Hematopoietic multipotent progenitor cell (in vitro differentiated cells): ENCODE measurements around the gene ETFB. TPM values are rescaled to one million over a fixed set of nuclear protein-coding genes. Genes with fewer than 3 reads are reported as not detected.
"Not testable (repeated sequence)": the region's sequence is repeated elsewhere in the genome, so short reads cannot be mapped to it uniquely, and the experiment has no call there.

Experiments
- DNase-seq, 3 donors: peaks; one replicate each; pipeline ENCODE4 v3.0.0-alpha.2; 2011 to 2015; ENCODE audit warnings: low read depth in 2 of 3, low spot score in 2 of 3
- total RNA-seq: library from RNA; depleted of rRNA; stranded (reverse); fragments of >200 nt; gene quantifications from one replicate; pipeline ENCODE4 v1.2.3, GENCODE V29; 2012

ETFB gene
- 162 TPM for total RNA-seq

- DNase-seq, result no peak
Measured at GRCh38 chr19:51365965-51366388, at the start of gene ETFB. ETFB (minus strand) TSS chr19:51366388; CDS start chr19:51366326, 62 bp downstream.

- DNase-seq, result no peak
Measured at GRCh38 chr19:51415187-51415586, 49.0 kb upstream of the ETFB start.

DNA sequence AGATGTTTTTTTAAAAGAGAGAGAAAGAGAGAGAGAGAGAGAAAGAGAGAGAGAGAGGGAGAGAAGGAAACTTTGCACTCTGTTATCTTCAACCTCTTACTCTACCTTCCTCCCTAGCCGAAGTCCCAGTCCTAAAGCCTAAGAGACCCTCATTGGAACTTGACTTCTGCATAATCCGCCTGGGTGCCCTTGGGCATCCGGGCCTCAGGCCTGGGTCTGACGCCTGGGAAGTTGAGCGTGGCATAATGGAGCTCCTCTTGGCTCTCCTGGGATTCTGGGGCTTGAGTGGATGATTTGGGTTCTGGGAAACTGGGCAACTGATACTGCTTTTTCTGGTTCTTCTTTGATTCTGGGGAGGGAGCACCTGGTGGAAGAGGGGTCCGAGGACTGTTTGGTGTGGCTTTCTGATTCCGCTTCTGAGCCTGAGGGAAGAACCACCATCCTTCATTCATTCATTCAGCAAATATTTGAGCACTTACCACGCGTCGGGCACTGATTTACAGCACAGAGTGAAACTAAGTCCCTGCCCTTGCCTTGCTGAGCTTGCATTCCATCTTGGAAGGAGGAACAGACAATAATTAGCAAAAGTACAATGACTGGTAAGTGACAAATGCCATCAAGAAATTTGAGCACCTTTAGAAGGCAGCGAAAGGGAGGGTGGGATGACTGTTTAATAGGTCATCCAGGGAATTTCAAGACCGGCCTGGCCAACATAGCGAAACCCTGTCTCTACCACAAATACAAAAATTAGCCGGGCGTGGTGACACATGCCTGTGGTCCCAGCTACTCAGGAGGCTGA, 45.0 kb upstream of the ETFB start:
- DNase-seq, result no peak

DNA sequence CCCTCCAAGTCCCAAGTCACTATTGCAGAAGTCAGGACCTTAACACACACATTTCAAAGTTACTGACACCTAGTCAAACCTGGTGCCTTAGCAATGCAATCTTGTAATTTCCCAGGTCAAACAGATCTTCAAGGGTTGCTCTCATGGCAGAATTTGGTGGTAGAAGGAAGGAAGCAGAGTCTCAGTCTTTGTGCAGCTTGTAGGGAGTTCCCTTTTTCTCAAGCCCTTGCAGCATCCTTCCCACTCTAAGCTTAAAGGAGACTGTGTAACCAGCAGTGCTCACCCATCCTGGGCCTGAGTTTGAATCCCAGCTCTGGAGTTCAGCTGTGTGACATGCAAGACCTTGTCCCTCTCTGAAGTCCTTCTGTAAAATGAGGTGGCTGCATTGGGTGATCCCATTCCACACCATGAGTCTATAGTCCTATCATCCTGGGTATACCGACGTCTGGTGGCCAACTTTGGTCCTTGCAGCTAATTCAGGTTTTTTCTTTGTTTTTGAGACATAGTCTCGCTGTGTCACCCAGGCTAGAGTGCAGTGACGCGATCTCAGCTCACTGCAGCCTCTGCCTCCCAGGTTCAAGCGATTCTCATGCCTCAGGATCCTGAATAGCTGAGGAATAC, 41.4 kb upstream of the ETFB start:
- peak in 2 of 3 donors; percentile 57 to 74 for DNase-seq

GRCh38 chr19:51402117-51402516, 35.9 kb upstream of the ETFB start:
- DNase-seq, result no peak

GRCh38 chr19:51399936-51400335, 33.7 kb upstream of the ETFB start:
- not testable (repeated sequence) for DNase-seq

DNA sequence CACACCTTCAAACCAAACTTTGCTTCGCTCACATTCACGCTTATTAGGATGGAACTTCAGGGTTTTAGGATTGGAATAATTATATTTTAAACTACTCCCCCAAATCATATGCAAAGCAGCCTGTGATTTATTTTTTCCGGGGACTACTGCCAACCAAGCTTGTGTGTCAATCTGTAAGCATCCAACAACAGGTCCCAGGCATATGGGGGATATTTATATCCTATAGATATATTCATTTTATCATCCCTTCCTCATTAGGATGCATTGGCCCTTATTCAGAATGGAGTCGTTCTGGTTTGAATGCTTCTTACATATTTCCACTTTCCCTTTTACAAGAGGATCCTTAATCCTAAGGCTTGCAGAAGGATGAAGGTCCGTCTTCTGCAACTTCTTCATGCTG, 33.0 kb upstream of the ETFB start:
- no peak for DNase-seq

GRCh38 chr19:51398096-51398704, 32.0 kb upstream of the ETFB start:
- peak in 1 of 3 donors; percentile 63 for DNase-seq

- not testable (repeated sequence) for DNase-seq
Measured at GRCh38 chr19:51397453-51397852, 31.3 kb upstream of the ETFB start.

GRCh38 chr19:51396175-51396574, 30.0 kb upstream of the ETFB start:
- no peak for DNase-seq

GRCh38 chr19:51394050-51394836, 28.1 kb upstream of the ETFB start:
- DNase-seq, result peak; percentile 58 to 99 (median 97)

GRCh38 chr19:51392701-51393100, 26.5 kb upstream of the ETFB start:
- no peak for DNase-seq

DNA sequence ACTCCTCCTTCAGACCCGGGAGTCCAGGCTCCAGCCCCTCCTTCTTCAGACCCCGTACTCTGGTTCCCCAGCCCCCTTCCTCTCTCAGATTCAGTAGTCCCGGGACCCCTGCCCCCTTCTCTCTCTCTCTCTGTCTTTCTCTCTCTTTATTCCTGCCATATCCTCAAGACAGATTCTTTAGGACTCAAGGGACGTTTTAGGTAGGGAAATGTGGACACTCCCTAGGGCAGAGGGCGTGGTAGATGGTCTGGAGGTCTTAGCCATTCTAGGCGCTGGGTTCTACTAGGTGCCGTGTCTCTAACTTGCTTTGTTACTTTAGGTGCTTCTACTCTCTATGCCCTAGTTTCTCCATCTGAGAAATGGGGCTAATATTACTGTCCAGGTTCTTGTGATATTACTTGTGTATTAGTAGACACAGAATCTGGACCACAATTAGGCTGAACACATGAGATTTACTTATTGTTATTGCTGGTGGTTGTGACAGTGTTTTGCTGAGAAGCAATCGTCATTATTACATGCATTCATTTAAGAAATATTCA, 25.0 kb upstream of the ETFB start:
- DNase-seq, result no peak

DNA sequence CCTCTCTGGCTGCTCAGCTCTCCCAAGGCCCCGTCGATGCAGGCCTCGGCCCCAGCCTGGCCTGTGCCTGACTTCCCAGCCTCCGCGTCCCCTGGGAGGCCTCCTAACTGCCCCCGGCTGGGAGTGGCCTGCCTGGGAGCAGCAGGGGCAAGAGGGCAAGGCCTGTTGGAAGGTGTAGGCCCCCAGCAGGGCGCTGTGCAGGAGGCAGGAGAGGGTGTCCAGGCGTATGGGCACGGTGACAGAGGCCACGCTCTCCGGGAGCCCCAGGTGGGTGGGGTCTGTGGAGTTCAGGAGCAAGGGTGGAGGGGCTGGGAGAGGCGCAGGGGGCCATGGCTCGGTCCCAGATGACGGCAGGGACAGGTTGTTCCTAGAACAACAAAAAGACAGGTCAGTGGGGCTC, 23.0 kb upstream of the ETFB start:
- no peak for DNase-seq

DNA sequence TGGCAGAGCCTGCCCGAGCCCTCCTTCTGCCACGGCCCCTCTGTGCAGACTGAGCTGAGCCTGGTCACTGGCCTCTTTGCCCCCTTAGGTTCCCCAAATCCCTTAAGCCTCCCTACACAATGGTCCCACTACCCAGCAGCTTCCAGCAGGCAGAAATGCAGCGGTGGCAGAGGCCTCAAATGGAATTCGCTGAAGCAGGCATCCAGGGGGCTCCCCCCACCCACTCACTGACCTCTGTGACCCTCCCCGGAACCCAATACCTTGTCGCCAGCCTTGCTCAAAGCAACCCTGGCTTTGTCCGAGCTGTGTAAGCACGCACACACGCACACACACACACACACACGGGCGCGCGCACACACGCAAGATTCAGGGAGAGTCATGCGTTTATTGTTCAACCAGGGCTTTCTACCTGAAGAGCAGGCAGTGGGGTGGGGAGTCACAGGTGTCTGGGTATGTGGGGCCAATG, 21.8 kb upstream of the ETFB start, which contains the start of gene LIM2:
Gene LIM2 (minus strand): TSS at position 51 of the 466 bp plus-strand sequence. CDS start 531 bp downstream, outside the sequence.
- DNase-seq, result no peak

GRCh38 chr19:51386882-51387520, 20.8 kb upstream of the ETFB start:
- DNase-seq, result no peak

DNA sequence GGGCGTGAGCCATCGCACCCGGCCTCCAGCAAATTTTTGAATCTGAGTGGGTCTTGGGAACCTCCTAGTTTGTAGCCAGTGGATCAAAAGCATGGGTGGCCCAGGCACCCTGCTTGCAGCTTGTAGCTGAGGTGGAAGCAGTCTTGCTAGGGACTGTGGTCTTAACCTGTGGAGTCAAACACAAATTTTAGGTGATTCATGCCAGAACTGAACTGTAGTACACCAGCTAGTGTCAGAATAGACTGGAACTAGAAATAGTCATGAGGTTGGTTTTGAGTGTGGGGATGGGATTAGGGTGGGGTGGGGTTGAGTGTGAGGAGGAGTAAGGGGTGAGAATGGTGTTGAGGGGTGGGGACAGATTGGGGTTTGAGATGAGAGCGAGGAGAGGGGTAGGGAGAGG, 15.8 kb upstream of the ETFB start:
- no peak for DNase-seq

DNA sequence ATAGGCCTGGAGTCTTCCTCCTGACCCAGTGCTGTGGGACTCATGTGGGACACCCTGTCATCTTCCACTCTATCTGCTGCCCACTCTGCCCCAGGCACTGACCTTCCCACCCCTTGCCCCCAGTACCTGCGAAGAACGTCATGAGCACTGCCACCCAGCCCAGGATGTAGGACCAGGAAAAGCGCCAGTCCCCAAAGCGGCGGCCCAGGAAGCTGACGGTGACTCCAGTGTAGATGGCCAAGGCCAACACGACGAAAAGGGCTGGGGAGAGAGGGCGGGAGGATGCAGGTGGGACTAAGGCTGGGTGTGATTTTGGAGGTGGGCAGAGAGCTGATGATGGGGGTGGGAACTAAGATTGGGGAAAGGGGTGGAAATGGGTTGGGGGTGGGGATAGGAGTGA, 14.2 kb upstream of the ETFB start:
- DNase-seq, result no peak

DNA sequence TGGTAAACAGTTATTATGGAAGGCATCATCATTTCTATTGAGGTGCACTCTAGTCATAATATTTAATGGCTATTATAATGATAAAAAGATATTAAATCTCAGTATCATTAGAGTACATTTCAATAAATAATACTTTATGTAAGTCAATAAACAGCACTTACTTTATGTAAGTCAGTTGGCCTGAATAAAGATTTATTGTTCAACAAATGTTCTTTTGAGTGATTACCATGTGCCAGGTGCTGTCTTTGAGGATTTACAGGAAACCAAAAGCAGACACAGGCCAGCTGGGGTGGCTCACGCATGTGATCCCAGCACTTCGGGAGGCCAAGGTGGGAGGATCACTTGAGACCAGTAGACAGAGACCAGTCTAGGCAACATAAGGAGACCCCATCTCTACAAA, 11.2 kb upstream of the ETFB start:
- no peak for DNase-seq
